ENCODE measurements around the gene DMBX1.

The DMBX1 gene

GRCh38 chr1:46529031-46529630 is 39.5 kb downstream of the DMBX1 start:
- H3K4me3 ChIP-seq (replicated peaks in 1 of 2; ENCODE audit: low read depth in 2 of 2, low read length in 2 of 2), result no peak overlapping the region
- DNase-seq (ENCODE audit: low read depth in 2 of 2), result no peak
- TF ChIP-seq CTCF (IDR thresholded peaks at IDR 0.05; ENCODE audit: low read depth, low read length), result no peak

GRCh38 chr1:46530311-46530710 is 40.7 kb downstream of the DMBX1 start:
- H3K4me3 ChIP-seq (replicated peaks in 1 of 2; ENCODE audit: low read depth in 2 of 2, low read length in 2 of 2), result no peak overlapping the region
- no peak for TF ChIP-seq CTCF (IDR thresholded peaks at IDR 0.05; ENCODE audit: low read depth, low read length)
- no peak for DNase-seq (ENCODE audit: low read depth in 2 of 2)

DNA sequence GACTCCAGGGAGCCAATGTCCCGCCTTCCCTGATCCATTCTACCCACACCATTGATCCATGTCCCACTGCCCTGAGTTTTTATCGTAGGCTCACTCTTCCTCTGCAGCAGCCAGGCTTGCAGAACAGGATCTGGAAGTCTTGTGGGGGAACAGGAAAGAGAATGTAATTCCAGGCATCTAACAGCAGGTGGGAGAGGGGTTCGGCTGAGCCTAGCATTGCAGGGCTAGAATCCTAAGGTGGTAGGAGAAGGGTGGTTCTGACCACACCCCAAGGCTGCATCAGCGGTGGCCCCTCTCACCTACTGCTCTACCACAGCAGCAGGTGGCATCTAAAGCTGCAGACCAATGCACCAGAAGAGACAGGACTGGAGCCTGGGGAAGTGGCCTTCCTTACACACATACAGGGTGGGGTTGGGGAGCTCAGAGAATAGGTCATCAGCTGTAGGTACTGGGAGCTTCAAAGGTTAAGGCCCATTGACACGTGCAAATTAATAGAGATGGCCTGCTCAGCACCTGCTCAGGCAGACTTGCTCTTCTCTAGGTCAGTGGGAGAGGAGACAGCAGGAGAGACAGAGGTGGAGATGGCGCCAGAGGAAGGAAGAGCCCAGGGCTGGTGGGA is 41.3 kb downstream of the DMBX1 start:
- no peak for DNase-seq (ENCODE audit: low read depth in 2 of 2)
- TF ChIP-seq CTCF (IDR thresholded peaks at IDR 0.05; ENCODE audit: low read depth, low read length), result peak; percentile 21
- H3K4me3 ChIP-seq (replicated peaks in 1 of 2; ENCODE audit: low read depth in 2 of 2, low read length in 2 of 2), result no peak overlapping the region

- no peak for DNase-seq (ENCODE audit: low read depth in 2 of 2)
- TF ChIP-seq CTCF (IDR thresholded peaks at IDR 0.05; ENCODE audit: low read depth, low read length), result no peak
- no peak overlapping the region for H3K4me3 ChIP-seq (replicated peaks in 1 of 2; ENCODE audit: low read depth in 2 of 2, low read length in 2 of 2)
Observed at GRCh38 chr1:46532095-46532494, 42.5 kb downstream of the DMBX1 start.

DNA sequence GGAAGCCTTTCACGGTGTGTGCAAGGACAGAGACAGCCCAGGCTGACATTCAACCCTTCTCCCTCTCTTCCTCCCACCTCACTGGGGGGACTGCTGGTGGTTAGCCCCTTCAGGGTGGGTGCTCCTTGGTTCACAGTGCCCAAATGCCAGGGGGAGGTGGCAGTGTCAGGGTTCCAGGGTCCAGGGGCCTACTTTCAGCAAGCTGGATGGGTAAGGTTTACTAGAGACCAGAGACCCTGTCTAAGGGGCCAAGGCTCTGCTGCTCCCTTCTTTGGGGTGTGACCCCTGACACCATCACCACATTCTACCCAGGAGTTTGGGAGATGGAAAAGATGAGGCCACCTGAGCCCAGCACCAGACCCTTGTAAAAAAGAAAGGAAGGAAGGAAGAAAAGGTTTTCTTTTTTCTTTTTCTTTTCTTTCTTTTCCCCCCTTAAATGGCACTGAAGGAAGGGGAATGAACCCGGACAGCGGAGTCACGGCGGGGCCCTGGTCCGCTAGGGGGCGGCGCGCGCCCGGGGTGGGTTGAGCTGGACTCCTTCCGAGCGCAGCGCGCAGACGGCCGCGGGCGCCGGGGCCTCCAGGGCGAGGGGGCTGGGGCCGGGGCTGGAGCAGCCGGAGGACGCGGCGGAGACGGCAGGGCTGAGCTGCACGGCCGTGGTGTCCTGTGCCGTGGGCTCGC is 43.0 kb downstream of the DMBX1 start:
- peak; percentile 70 for TF ChIP-seq CTCF (IDR thresholded peaks at IDR 0.05; ENCODE audit: low read depth, low read length)
- DNase-seq (ENCODE audit: low read depth in 2 of 2), result peak; percentile 52 to 65
- H3K4me3 ChIP-seq (replicated peaks in 1 of 2; ENCODE audit: low read depth in 2 of 2, low read length in 2 of 2), result peak overlapping the region in 1 of 2 donors; percentile 26

- TF ChIP-seq CTCF (IDR thresholded peaks at IDR 0.05; ENCODE audit: low read depth, low read length), result no peak
- DNase-seq (ENCODE audit: low read depth in 2 of 2), result peak in 1 of 2 donors; percentile 56
- H3K4me3 ChIP-seq (replicated peaks in 1 of 2; ENCODE audit: low read depth in 2 of 2, low read length in 2 of 2), result peak overlapping the region; percentile 17 to 26
Observed at GRCh38 chr1:46533179-46533864, 43.7 kb downstream of the DMBX1 start.
